PC-3 (cell line): ENCODE data around the gene CLVS2. TPM values are rescaled to one million over a fixed set of nuclear protein-coding genes. Genes with fewer than 3 reads are reported as not detected.

ENCODE experiments used
- ATAC-seq: fragments of 200-7000 bp; cut with Tn5 transposase; 2 replicates; pipeline ENCODE4 v1.9.1; 2020; ENCODE audit warnings: mild to moderate bottlenecking, moderate library complexity
- BruUV-seq: library from RNA; stranded (reverse); fragments of 400-500 nt; replicated peaks from 2 replicates; lab custom pipeline; 2021; lab: Mats Ljungman, UMichigan
- CTCF ChIA-PET: fragments of 300-600 bp; sonication (Branson Sonifier 250); formaldehyde crosslinking; loops from one replicate; lab custom pipeline; 2022; ENCODE audit warnings: antibody characterized with exemption; lab: Charles Lee
- POLR2A ChIA-PET: fragments of 300-600 bp; sonication (Branson Sonifier 250); formaldehyde crosslinking; loops from one replicate; lab custom pipeline; 2022; ENCODE audit warnings: antibody characterized with exemption; ENCODE audit not compliant: unreplicated experiment; lab: Charles Lee
- DNase-seq: peaks from one replicate; pipeline ENCODE4 v3.0.0-alpha.2; 2015
- H2AFZ ChIP-seq: fragments of 300-600 bp; sonication (generic); 2 replicates; pipeline ENCODE4 v1.6.0; 2016; ENCODE audit warnings: antibody characterized with exemption, low read length
- H3F3A ChIP-seq: fragments of 300-600 bp; sonication (generic); one replicate; pipeline ENCODE4 v1.6.0; 2017; ENCODE audit warnings: antibody characterized with exemption, low read length, control low read depth, mild to moderate bottlenecking; ENCODE audit not compliant: unreplicated experiment
- H3K27ac ChIP-seq: fragments of 300-600 bp; sonication (generic); 2 replicates; pipeline ENCODE4 v1.5.1; 2016; ENCODE audit warnings: mild to moderate bottlenecking, low read length
- H3K27me3 ChIP-seq: fragments of 300-600 bp; sonication (generic); 2 replicates; pipeline ENCODE4 v1.6.1; 2016; ENCODE audit warnings: low read length, mixed read lengths
- H3K36me3 ChIP-seq: fragments of 300-600 bp; sonication (generic); 2 replicates; pipeline ENCODE4 v1.6.1; 2016; ENCODE audit warnings: low read depth, mixed run types, low read length, mixed read lengths
- H3K4me1 ChIP-seq: fragments of 300-600 bp; sonication (generic); 2 replicates; pipeline ENCODE4 v1.5.1; 2016; ENCODE audit warnings: low read length; ENCODE audit not compliant: insufficient read depth
- H3K4me2 ChIP-seq: fragments of 300-600 bp; sonication (generic); 2 replicates; pipeline ENCODE4 v1.6.0; 2016; ENCODE audit warnings: low read length
- H3K4me3 ChIP-seq: fragments of 300-600 bp; sonication (generic); 2 replicates; pipeline ENCODE4 v1.5.1; 2016; ENCODE audit warnings: mild to moderate bottlenecking, low read length, mixed read lengths
- H3K79me2 ChIP-seq: fragments of 300-600 bp; sonication (generic); 2 replicates; pipeline ENCODE4 v1.6.1; 2017; ENCODE audit warnings: low read length, mixed read lengths
- H3K9ac ChIP-seq: fragments of 300-600 bp; sonication (generic); 2 replicates; pipeline ENCODE4 v1.6.0; 2016; ENCODE audit warnings: mild to moderate bottlenecking, low read length
- H3K9me2 ChIP-seq: fragments of 300-600 bp; sonication (generic); replicated peaks from 2 replicates; pipeline ENCODE4 v1.6.1; 2016; ENCODE audit warnings: mixed run types, low read length, mixed read lengths
- H3K9me3 ChIP-seq: fragments of 300-600 bp; sonication (generic); 2 replicates; pipeline ENCODE4 v1.6.1; 2016; ENCODE audit warnings: low read length, mixed read lengths
- H4K20me1 ChIP-seq: fragments of 300-600 bp; sonication (generic); 2 replicates; pipeline ENCODE4 v1.6.1; 2016; ENCODE audit warnings: low read length, mixed read lengths
- EZH2 ChIP-seq: fragments of 300-600 bp; sonication (generic); IDR thresholded peaks from one replicate; pipeline ENCODE4 v1.6.1; 2017; ENCODE audit warnings: antibody characterized with exemption, mild to moderate bottlenecking, low read length; ENCODE audit not compliant: unreplicated experiment
- EZH2phosphoT487 ChIP-seq: fragments of 300-600 bp; sonication (generic); IDR thresholded peaks from 2 replicates; pipeline ENCODE4 v1.6.1; 2018; ENCODE audit warnings: mild to moderate bottlenecking, antibody characterized with exemption, low read length, borderline replicate concordance
- intact Hi-C: fragments of 100-400 bp; cut with micrococcal nuclease; formaldehyde crosslinking; loops from 2 replicates; pipeline ENCODE4 v1.9.0; 2023
- total RNA-seq: library from RNA; depleted of rRNA; stranded (reverse); fragments of >200 nt; gene quantifications from 2 replicates; pipeline ENCODE4 v1.2.3, GENCODE V29; 2014
- TF ChIP-seq, protein P1 (sequence below): fragments of 300-600 bp; sonication (generic); conservative IDR thresholded peaks from 2 replicates; pipeline ENCODE4 v1.5.1; 2017; ENCODE audit warnings: antibody characterized with exemption, low read depth, mild to moderate bottlenecking, low read length

Gene CLVS2
- total RNA-seq, 1 experiment from 2014 or later, result not detected

DNA sequence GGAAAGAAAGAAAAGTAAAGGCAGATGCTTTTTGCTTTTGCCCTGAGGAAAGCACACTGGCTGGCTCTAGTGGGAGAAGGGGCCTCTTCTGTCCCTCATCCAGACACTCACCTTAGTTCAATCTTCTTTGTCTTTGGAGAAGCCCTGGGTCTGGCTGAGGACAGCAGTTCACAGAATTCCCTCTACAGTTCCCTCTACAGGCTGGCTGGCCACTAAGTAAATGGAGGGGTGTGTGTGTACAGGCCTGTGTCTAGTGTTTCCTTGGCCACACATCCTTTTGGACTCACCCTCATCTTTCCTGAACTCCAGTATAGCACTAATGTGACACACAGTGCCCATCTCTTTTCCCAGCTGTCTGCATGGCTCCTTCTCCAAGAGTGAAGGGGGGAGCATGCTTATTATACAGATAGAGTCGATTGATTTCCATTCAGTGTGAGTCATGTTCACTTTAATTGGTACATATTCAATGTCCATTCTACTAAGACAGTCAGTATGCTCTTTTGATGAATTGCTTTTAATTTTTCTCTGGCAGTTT lies 26.0 kb upstream of the CLVS2 start:
- Histone ChIP-seq H3K4me1 (no peaks in the 10 kb centered on the region), H3K79me2 (no peaks in the 10 kb centered on the region), H3K4me2 (no peak overlapping the region), H3F3A (no peaks in the 10 kb centered on the region), H4K20me1 (no peaks in the 10 kb centered on the region), H3K9me2 (no peaks in the 10 kb centered on the region), H3K27ac (no peak overlapping the region), H3K9ac (no peak overlapping the region), H3K9me3 (no peaks in the 10 kb centered on the region), H3K36me3 (no peaks in the 10 kb centered on the region), H3K27me3 (no peaks in the 10 kb centered on the region), H3K4me3 (no peak overlapping the region), H2AFZ (no peak overlapping the region)
- ATAC-seq, result no peak
- no peak for TF ChIP-seq EZH2phosphoT487
- TF ChIP-seq, protein P1, sequence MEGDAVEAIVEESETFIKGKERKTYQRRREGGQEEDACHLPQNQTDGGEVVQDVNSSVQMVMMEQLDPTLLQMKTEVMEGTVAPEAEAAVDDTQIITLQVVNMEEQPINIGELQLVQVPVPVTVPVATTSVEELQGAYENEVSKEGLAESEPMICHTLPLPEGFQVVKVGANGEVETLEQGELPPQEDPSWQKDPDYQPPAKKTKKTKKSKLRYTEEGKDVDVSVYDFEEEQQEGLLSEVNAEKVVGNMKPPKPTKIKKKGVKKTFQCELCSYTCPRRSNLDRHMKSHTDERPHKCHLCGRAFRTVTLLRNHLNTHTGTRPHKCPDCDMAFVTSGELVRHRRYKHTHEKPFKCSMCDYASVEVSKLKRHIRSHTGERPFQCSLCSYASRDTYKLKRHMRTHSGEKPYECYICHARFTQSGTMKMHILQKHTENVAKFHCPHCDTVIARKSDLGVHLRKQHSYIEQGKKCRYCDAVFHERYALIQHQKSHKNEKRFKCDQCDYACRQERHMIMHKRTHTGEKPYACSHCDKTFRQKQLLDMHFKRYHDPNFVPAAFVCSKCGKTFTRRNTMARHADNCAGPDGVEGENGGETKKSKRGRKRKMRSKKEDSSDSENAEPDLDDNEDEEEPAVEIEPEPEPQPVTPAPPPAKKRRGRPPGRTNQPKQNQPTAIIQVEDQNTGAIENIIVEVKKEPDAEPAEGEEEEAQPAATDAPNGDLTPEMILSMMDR, result no peak
- no peak for TF ChIP-seq EZH2
- DNase-seq, result no peak
- no TSS peak for BruUV-seq
- CTCF ChIA-PET, result no interaction called here
- POLR2A ChIA-PET, result no interaction called here
- intact Hi-C loops, result no loop called here

DNA sequence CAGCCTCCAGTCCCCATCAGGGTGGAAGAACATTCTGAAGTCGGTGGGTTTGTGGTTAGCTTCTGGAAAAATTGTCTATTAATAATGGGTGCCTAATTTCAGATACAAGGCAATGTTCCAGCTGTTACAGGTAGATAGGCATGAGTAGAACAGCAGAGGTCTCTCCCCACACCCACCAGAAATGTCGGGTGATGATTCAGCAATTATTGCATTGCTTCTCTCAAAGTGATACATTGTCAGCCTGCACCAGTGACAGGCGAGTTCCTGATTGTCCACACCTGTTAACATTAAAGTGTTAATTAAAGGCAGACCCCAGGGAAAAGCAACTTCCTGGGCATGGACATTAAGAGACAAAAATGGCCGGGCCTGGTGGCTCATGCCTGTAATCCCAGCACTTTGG lies 18.9 kb upstream of the CLVS2 start:
- H3K27ac ChIP-seq, result no peak overlapping the region
- H3K9me3 ChIP-seq, result no peaks in the 10 kb centered on the region
- no peaks in the 10 kb centered on the region for H4K20me1 ChIP-seq
- no peak overlapping the region for H2AFZ ChIP-seq
- H3K4me1 ChIP-seq, result no peaks in the 10 kb centered on the region
- H3K9me2 ChIP-seq, result no peaks in the 10 kb centered on the region
- no peak overlapping the region for H3K4me2 ChIP-seq
- BruUV-seq, result no TSS peak
- H3K36me3 ChIP-seq, result no peaks in the 10 kb centered on the region
- DNase-seq (no peak), ATAC-seq (no peak)
- H3K9ac ChIP-seq, result no peak overlapping the region
- H3F3A ChIP-seq, result no peaks in the 10 kb centered on the region
- H3K27me3 ChIP-seq, result 0 out of 2 replicates have a peak, but pooled peaks cover 7% of the 10 kb centered on the region
- ChIA-PET CTCF (no interaction called here), POLR2A (no interaction called here)
- intact Hi-C loops, result no loop called here
- no peak overlapping the region for H3K4me3 ChIP-seq
- no peaks in the 10 kb centered on the region for H3K79me2 ChIP-seq
- TF ChIP-seq EZH2phosphoT487 (no peak), EZH2 (no peak)
- TF ChIP-seq, protein P1, result no peak

DNA sequence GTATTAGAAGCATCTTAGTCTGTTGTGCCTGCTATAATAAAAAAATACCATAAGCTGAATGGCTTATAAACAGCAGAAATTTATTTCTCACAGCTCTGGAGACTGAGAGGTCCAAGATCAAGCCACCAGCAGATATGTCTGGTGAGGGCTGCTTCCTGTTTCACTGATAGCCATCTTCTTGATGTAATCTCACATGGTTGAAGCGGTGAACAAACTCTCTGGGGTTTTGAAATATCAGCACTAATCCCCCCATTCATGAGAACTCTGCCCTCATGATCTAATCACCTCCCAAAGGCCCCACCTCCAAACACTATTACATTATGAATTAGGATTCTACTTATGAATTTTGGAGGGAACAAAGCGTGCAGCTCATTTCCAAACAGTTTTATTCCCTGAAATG lies 11.6 kb upstream of the CLVS2 start:
- Histone ChIP-seq H3K9me2 (no peaks in the 10 kb centered on the region), H3K4me1 (no peaks in the 10 kb centered on the region), H4K20me1 (no peaks in the 10 kb centered on the region), H3K27ac (no peak overlapping the region), H3K4me3 (no peak overlapping the region), H3K79me2 (no peaks in the 10 kb centered on the region), H2AFZ (no peak overlapping the region), H3K36me3 (no peaks in the 10 kb centered on the region), H3K9me3 (no peaks in the 10 kb centered on the region), H3K4me2 (no peak overlapping the region), H3K27me3 (0 out of 2 replicates have a peak, but pooled peaks cover 5% of the 10 kb centered on the region), H3K9ac (no peak overlapping the region), H3F3A (no peaks in the 10 kb centered on the region)
- TF ChIP-seq EZH2phosphoT487, result no peak
- TF ChIP-seq, protein P1, result no peak
- TF ChIP-seq EZH2, result no peak
- no TSS peak for BruUV-seq
- no peak for DNase-seq
- POLR2A ChIA-PET, result no interaction called here
- CTCF ChIA-PET, result no interaction called here
- intact Hi-C loops, result no loop called here
- no peak for ATAC-seq
